GM12878 (cell line): ENCODE results near the gene PKD1L1. TPM values are rescaled to one million over a fixed set of nuclear protein-coding genes. Genes with fewer than 3 reads are reported as not detected.

Experiments used
- ATAC-seq: fragments of 200-7000 bp; cut with Tn5 transposase; 3 replicates; pipeline ENCODE4 v1.9.1; 2020; ENCODE audit warnings: mild to moderate bottlenecking, moderate library complexity
- BruUV-seq: library from RNA; stranded (reverse); fragments of 400-500 nt; replicated peaks from 2 replicates; lab custom pipeline; 2021; lab: Mats Ljungman, UMichigan
- CTCF ChIA-PET: fragments of 300-600 bp; sonication (Branson Sonifier 250); formaldehyde crosslinking; extraction: SDS; loops from one replicate; lab custom pipeline; 2021; ENCODE audit warnings: inconsistent platforms; lab: Yijun Ruan, JAX
- POLR2A ChIA-PET: fragments of 350-600 bp; formaldehyde crosslinking; extraction: SDS; loops from one replicate; lab custom pipeline; 2021; ENCODE audit warnings: inconsistent platforms; lab: Charles Lee
- RAD21 ChIA-PET: fragments of 300-600 bp; sonication (Branson Sonifier 250); formaldehyde crosslinking; loops from one replicate; lab custom pipeline; 2023; ENCODE audit warnings: antibody characterized with exemption; ENCODE audit not compliant: unreplicated experiment; lab: Charles Lee
- SMC1A ChIA-PET: fragments of 300-600 bp; sonication (Branson Sonifier 250); formaldehyde crosslinking; loops from one replicate; lab custom pipeline; 2023; ENCODE audit not compliant: unreplicated experiment, uncharacterized antibody; lab: Charles Lee
- DNase-seq: peaks from one replicate; pipeline ENCODE4 v3.0.0-alpha.2; 2011; ENCODE audit warnings: low read depth, low spot score
- FAIRE-seq: peaks from 3 replicates; lab custom pipeline; 2011; peaks lifted over from hg19 to GRCh38; lab: Jason Lieb, UNC
- H2AFZ ChIP-seq: 2 replicates; pipeline ENCODE4 v1.6.0; 2011; ENCODE audit warnings: low read depth, low read length, control low read depth; ENCODE audit not compliant: control insufficient read depth
- H3K27ac ChIP-seq: 2 replicates; pipeline ENCODE4 v1.5.1; 2011; ENCODE audit warnings: control low read depth; ENCODE audit not compliant: control insufficient read depth, insufficient read depth
- H3K27me3 ChIP-seq, 2 experiments: replicated peaks in 1 of 2; 2 replicates each; pipeline versions ENCODE4 v1.6.0 to v1.6.1; 2011; ENCODE audit warnings: low read length in 1 of 2; ENCODE audit not compliant: control insufficient read depth in 2 of 2, insufficient read depth in 2 of 2
- H3K36me3 ChIP-seq, 2 experiments: 2 replicates each; pipeline ENCODE4 v1.5.1; 2011; ENCODE audit warnings: low read length in 1 of 2; ENCODE audit not compliant: control insufficient read depth in 2 of 2, insufficient read depth in 2 of 2
- H3K4me1 ChIP-seq: 2 replicates; pipeline ENCODE4 v1.6.1; 2011; ENCODE audit warnings: mild to moderate bottlenecking, low read length, moderate library complexity, mixed read lengths; ENCODE audit not compliant: control insufficient read depth, insufficient read depth
- H3K4me2 ChIP-seq: 2 replicates; pipeline ENCODE4 v1.6.0; 2011; ENCODE audit warnings: control low read depth; ENCODE audit not compliant: control insufficient read depth, insufficient read depth
- H3K4me3 ChIP-seq: fragments of 200-600 bp; sonication (generic); 2 replicates; pipeline ENCODE4 v1.5.1; 2016
- H3K79me2 ChIP-seq: 2 replicates; pipeline ENCODE4 v1.6.0; 2011; ENCODE audit warnings: low read length; ENCODE audit not compliant: control insufficient read depth, insufficient read depth
- H3K9ac ChIP-seq: 2 replicates; pipeline ENCODE4 v1.8.0; 2011; ENCODE audit warnings: low read length, control low read depth, mixed read lengths; ENCODE audit not compliant: control insufficient read depth, insufficient read depth
- H3K9me3 ChIP-seq: replicated peaks from 3 replicates; pipeline ENCODE4 v1.5.1; 2011; ENCODE audit warnings: mild to moderate bottlenecking, low read length; ENCODE audit not compliant: control insufficient read depth, insufficient read depth
- H4K20me1 ChIP-seq: 2 replicates; pipeline ENCODE4 v1.6.0; 2011; ENCODE audit not compliant: control insufficient read depth, insufficient read depth
- CTCF ChIP-seq, 3 experiments: IDR thresholded peaks in 2 of 3; conservative IDR thresholded peaks in 1 of 3; 2 replicates each; pipeline ENCODE4 v1.5.1; 2011; ENCODE audit warnings: low read depth in 3 of 3, low read length in 3 of 3, mild to moderate bottlenecking in 3 of 3, control low read depth in 2 of 3, moderate library complexity in 2 of 3, inconsistent platforms in 1 of 3, mixed read lengths in 1 of 3; ENCODE audit not compliant: control insufficient read depth in 2 of 3, insufficient read depth in 1 of 3; ENCODE audit errors: extremely low read depth in 1 of 3
- EZH2 ChIP-seq: IDR thresholded peaks from 2 replicates; pipeline ENCODE4 v1.6.1; 2012; ENCODE audit warnings: low read depth, mild to moderate bottlenecking, control low read depth, inconsistent platforms, low read length, borderline replicate concordance; ENCODE audit not compliant: control insufficient read depth
- GABPA ChIP-seq: IDR thresholded peaks from 2 replicates; pipeline ENCODE4 v1.6.1; 2014; ENCODE audit warnings: antibody characterized with exemption, low read depth, mild to moderate bottlenecking, inconsistent platforms
- LARP7 ChIP-seq: fragments of 450-650 bp; IDR thresholded peaks from 2 replicates; pipeline ENCODE4 v1.6.1; 2017; ENCODE audit warnings: mild to moderate bottlenecking
- MEF2A ChIP-seq: IDR thresholded peaks from 2 replicates; pipeline ENCODE4 v1.6.1; 2011; ENCODE audit warnings: low read depth, mild to moderate bottlenecking, low read length, moderate library complexity; ENCODE audit not compliant: insufficient read depth
- MXI1 ChIP-seq: fragments of 150-350 bp; IDR thresholded peaks from 2 replicates; pipeline ENCODE4 v1.6.1; 2011; ENCODE audit warnings: low read depth, mild to moderate bottlenecking, inconsistent platforms, low read length, improper control_type of control experiment
- NFYA ChIP-seq: IDR thresholded peaks from 2 replicates; pipeline ENCODE4 v1.6.1; 2011; ENCODE audit warnings: low read depth, mild to moderate bottlenecking, low read length, improper control_type of control experiment, borderline replicate concordance
- NR2F1 ChIP-seq: fragments of 450-650 bp; conservative IDR thresholded peaks from 2 replicates; pipeline ENCODE4 v1.6.1; 2017; ENCODE audit warnings: mild to moderate bottlenecking
- RAD21 ChIP-seq: IDR thresholded peaks from 2 replicates; pipeline ENCODE4 v1.6.1; 2011; ENCODE audit warnings: mild to moderate bottlenecking, low read depth, low read length, moderate library complexity; ENCODE audit not compliant: insufficient read depth
- RCOR1 ChIP-seq: conservative IDR thresholded peaks from 2 replicates; pipeline ENCODE4 v1.6.1; 2012; ENCODE audit warnings: low read depth, low read length, improper control_type of control experiment
- RFX5 ChIP-seq: IDR thresholded peaks from 2 replicates; pipeline ENCODE4 v1.6.1; 2011; ENCODE audit warnings: low read depth, low read length, improper control_type of control experiment
- SMARCA5 ChIP-seq: fragments of 450-650 bp; IDR thresholded peaks from 2 replicates; pipeline ENCODE4 v1.6.1; 2017; ENCODE audit warnings: mild to moderate bottlenecking
- YBX1 ChIP-seq: fragments of 450-650 bp; IDR thresholded peaks from 2 replicates; pipeline ENCODE4 v1.6.1; 2016; ENCODE audit warnings: antibody characterized with exemption
- WGBS: methylation state at CpG from one replicate; pipeline ENCODE4 v1.1.6; 2016; ENCODE audit warnings: low lambda C conversion rate; ENCODE audit not compliant: insufficient replicate concordance, insufficient coverage; ENCODE audit errors: missing lambda C conversion rate; 5-methylcytosine and 5-hydroxymethylcytosine counted together
- in situ Hi-C: fragments of 300-500 bp; cut with MboI; formaldehyde crosslinking; loops from 9 replicates; pipeline ENCODE4 v1.14.3; 2018; ENCODE audit warnings: mixed read lengths
- intact Hi-C: fragments of 100-400 bp; cut with micrococcal nuclease; formaldehyde crosslinking; loops from one replicate; pipeline ENCODE4 v1.14.2; 2022; ENCODE audit not compliant: unreplicated experiment
- polyA plus RNA-seq, 11 experiments: library from polyadenylated mRNA; depleted of rRNA in 4 of 11; unstranded in 6 of 11; stranded (reverse) in 5 of 11; fragments of >200 nt; fragmentation: Nextera tagmentation in 4 of 11; fragmentation: Illumina TruSeq in 1 of 11; extraction: Ambion mirVana in 4 of 11; extraction: Trizol in 1 of 11; gene quantifications; 1 replicate in 1 of 11; 2 replicates in 10 of 11; pipeline versions ENCODE4 v1.2.1 to v1.2.3, GENCODE V29; 2011 to 2016; ENCODE audit warnings: inconsistent platforms in 2 of 11, missing spikeins in 2 of 11, low read depth in 1 of 11
- total RNA-seq, 4 experiments: library from RNA; depleted of rRNA in 3 of 4; stranded (reverse); fragments of >200 nt in 3 of 4; fragmentation: Illumina TruSeq in 1 of 4; extraction: Trizol in 1 of 4; gene quantifications; 2 replicates each; pipeline versions ENCODE4 v1.2.1 to v1.2.3, GENCODE V29; 2013 to 2021

The PKD1L1 gene
- total and polyA plus RNA-seq, 10 of the 15 experiments (the other 5 are each of a cell fraction or from before 2014, with no cell fraction given) = under 0.01 to 0.05 (median 0.02) TPM; not detected in 3

DNA sequence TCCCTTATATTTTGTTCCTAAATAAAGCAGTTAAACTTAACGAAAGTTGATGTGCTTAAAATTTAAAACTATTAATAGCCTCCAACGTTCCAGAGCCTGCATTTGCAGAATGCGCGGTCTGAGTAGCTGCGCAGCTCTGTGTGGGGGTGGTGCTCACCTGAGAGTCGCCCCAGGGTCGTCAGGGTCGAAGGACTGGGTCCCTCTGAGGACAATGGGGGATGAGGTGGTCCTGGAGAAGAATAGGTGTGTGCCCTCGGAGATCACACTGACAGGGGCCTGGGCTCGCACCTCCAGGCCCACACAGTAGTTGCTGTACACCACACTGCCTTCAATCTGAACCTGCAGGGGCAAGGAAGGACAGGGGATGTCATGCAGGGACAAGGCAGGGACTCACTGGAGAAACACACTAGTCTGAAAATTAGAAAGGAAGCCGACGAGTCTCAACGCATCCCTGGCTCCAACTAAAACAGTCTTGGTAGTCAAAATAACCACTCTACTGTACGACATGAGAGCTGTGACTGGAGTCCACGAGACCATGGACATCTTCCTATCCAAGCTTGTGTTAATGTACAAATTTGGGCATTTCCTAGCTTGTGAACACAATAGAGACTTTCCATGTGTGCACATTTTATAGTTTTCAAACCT, 54.4 kb downstream of the PKD1L1 start:
- H3K9ac ChIP-seq = no peak overlapping the region
- no peaks in the 10 kb centered on the region for H3K4me1 ChIP-seq
- H3K79me2 ChIP-seq = no peaks in the 10 kb centered on the region
- ATAC-seq (no peak), DNase-seq (no peak), FAIRE-seq (no peak)
- no TSS peak for BruUV-seq
- ChIA-PET RAD21 (no interaction called here), CTCF (interaction anchor here (1.2 to 1.5 kb wide), 3 partner anchors 44 to 51 kb away, joined by 3 to 6 read pairs (median 4); no protein-coding TSS in a partner anchor), SMC1A (no interaction called here), POLR2A (no interaction called here)
- H3K4me2 ChIP-seq = no peak overlapping the region
- in situ Hi-C loops = no loop called here
- H3K4me3 ChIP-seq = no peak overlapping the region
- H3K27me3 ChIP-seq = peaks cover 2 to 5% of the 10 kb centered on the region in 2 experiments; a peak in 3 of 4 replicates
- no peaks in the 10 kb centered on the region for H3K9me3 ChIP-seq
- no peaks in the 10 kb centered on the region for H3K36me3 ChIP-seq
- no peak overlapping the region for H3K27ac ChIP-seq
- 41% methylated on average over 15 of the region's 15 CpGs for WGBS
- no peaks in the 10 kb centered on the region for H4K20me1 ChIP-seq
- H2AFZ ChIP-seq = no peak overlapping the region
- intact Hi-C loops = no loop called here
- TF ChIP-seq NFYA (no peak), MXI1 (no peak), RCOR1 (no peak), RFX5 (no peak), NR2F1 (no peak)

DNA sequence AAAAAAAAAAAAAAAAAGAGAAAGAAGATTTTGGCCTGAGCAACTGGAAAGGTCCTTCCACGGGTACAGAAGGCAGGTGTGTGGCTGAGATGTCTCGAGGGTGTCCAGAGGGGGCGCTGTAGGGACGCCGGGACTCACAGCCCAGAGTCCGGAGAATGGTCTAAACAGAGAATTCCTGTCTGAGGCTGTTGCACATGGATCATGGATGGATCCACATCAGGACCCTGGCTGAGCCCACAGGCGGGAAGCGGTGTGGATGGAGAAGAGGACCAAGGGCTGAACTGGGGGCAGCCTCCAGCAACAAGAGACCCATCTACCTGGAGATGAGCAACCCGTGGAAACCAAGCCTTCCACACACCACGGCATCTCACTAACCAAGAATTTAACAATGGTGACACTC, 55.0 kb downstream of the PKD1L1 start:
- peaks cover 2 to 5% of the 10 kb centered on the region in 2 experiments; a peak in 3 of 4 replicates for H3K27me3 ChIP-seq
- H3K4me2 ChIP-seq = no peak overlapping the region
- FAIRE-seq (no peak), DNase-seq (no peak), ATAC-seq (peak; percentile 46; the same call in 1 of the 3 replicates)
- H2AFZ ChIP-seq = no peak overlapping the region
- H3K27ac ChIP-seq = no peak overlapping the region
- intact Hi-C loops = no loop called here
- SMC1A ChIA-PET = no interaction called here
- no peaks in the 10 kb centered on the region for H3K9me3 ChIP-seq
- in situ Hi-C loops = no loop called here
- H3K9ac ChIP-seq = no peak overlapping the region
- no peaks in the 10 kb centered on the region for H3K4me1 ChIP-seq
- H3K36me3 ChIP-seq = no peaks in the 10 kb centered on the region
- TF ChIP-seq YBX1 (no peak), MEF2A (no peak), GABPA (no peak), CTCF (IDR thresholded peaks at IDR 0.05 in 2 of 3, conservative IDR thresholded peaks at IDR 0.05 in 1 of 3; ENCODE audit: control insufficient read depth in 2 of 3, extremely low read depth in 1 of 3, insufficient read depth in 1 of 3, low read depth in 3 of 3, low read length in 3 of 3) (peak; percentile 17 to 47 (median 43)), SMARCA5 (no peak), RAD21 (peak; percentile 39), LARP7 (no peak), EZH2 (no peak)
- no peak overlapping the region for H3K4me3 ChIP-seq
- no peaks in the 10 kb centered on the region for H3K79me2 ChIP-seq
- POLR2A ChIA-PET = no interaction called here
- BruUV-seq = no TSS peak
- RAD21 ChIA-PET = no interaction called here
- WGBS = 39% methylated on average over 10 of the region's 10 CpGs
- CTCF ChIA-PET = interaction anchor here (1.0 kb wide), 1 partner anchor 45 kb away, joined by 3 read pairs; no protein-coding TSS in a partner anchor
- no peaks in the 10 kb centered on the region for H4K20me1 ChIP-seq
